ENCODE measurements around the gene CDH18.

DNA sequence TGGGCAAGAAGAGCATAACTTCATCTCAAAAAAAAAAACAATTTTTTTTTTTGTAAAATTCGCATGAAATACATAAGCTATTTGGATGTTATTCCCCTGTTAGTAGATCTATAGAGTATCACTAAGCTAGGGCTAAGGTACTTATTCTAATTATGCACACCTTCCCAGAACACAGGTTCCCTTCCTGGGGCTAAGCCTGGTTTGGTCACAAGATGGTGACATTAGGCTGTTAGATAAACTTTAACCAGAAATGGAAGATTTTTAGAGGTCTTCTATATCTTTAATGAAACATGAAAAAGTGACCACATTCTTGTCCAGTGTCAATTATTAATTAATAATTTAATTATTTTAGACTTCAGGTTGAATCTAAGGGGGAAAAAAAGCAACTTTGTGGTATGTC, 433.5 kb downstream of the CDH18 start:
- TF ChIP-seq EZH2 (IDR thresholded peaks at IDR 0.05; ENCODE audit: insufficient read depth, poor library complexity, severe bottlenecking) (no peak), EZH2phosphoT487 (IDR thresholded peaks at IDR 0.05; ENCODE audit: insufficient read depth, low read depth) (no peak)

All from GM23248 (cell line).